Smooth muscle cell (in vitro differentiated cells): Measurements from ENCODE around the gene USP46. TPM values are rescaled to one million over a fixed set of nuclear protein-coding genes. Genes with fewer than 3 reads are reported as not detected.
A peak's percentile ranks its signal among the peaks of the same experiment; 100 is the strongest.

Experiments used
- DNase-seq: peaks from one replicate; lab custom pipeline; 2025; ENCODE audit not compliant: unreplicated experiment; lab: John Stamatoyannopoulos, UW
- H2AFZ ChIP-seq: fragments of 200-600 bp; sonication (generic); 2 replicates; pipeline ENCODE4 v1.6.0; 2016; ENCODE audit warnings: antibody characterized with exemption, low read depth, mild to moderate bottlenecking
- H3F3A ChIP-seq: fragments of 200-600 bp; sonication (generic); 2 replicates; pipeline ENCODE4 v1.6.0; 2017; ENCODE audit warnings: antibody characterized with exemption, low read depth
- H3K27ac ChIP-seq: fragments of 200-600 bp; sonication (generic); 2 replicates; pipeline ENCODE4 v1.5.1; 2016; ENCODE audit warnings: low read depth, mild to moderate bottlenecking
- H3K27me3 ChIP-seq: fragments of 200-600 bp; sonication (generic); 2 replicates; pipeline ENCODE4 v1.6.1; 2016; ENCODE audit warnings: low read depth, mild to moderate bottlenecking
- H3K36me3 ChIP-seq: fragments of 200-600 bp; sonication (generic); 2 replicates; pipeline ENCODE4 v1.5.1; 2016; ENCODE audit warnings: low read depth
- H3K4me1 ChIP-seq: fragments of 200-600 bp; sonication (generic); 2 replicates; pipeline ENCODE4 v1.5.1; 2016; ENCODE audit warnings: low read depth
- H3K4me2 ChIP-seq: fragments of 200-600 bp; sonication (generic); 2 replicates; pipeline ENCODE4 v1.6.0; 2016; ENCODE audit warnings: mild to moderate bottlenecking
- H3K4me3 ChIP-seq: fragments of 200-600 bp; sonication (generic); 2 replicates; pipeline ENCODE4 v1.5.1; 2016; ENCODE audit warnings: mild to moderate bottlenecking
- H3K79me2 ChIP-seq: fragments of 200-600 bp; sonication (generic); 2 replicates; pipeline ENCODE4 v1.6.0; 2016; ENCODE audit warnings: low read depth, mild to moderate bottlenecking
- H3K9ac ChIP-seq: fragments of 200-600 bp; sonication (generic); 2 replicates; pipeline ENCODE4 v1.6.0; 2016; ENCODE audit warnings: low read depth
- H3K9me3 ChIP-seq: fragments of 200-600 bp; sonication (generic); replicated peaks from 2 replicates; pipeline ENCODE4 v1.5.1; 2016; ENCODE audit warnings: low read depth
- H4K20me1 ChIP-seq: fragments of 200-600 bp; sonication (generic); 2 replicates; pipeline ENCODE4 v1.6.0; 2016; ENCODE audit warnings: low read depth
- CTCF ChIP-seq: fragments of 200-600 bp; sonication (generic); IDR thresholded peaks from 2 replicates; pipeline ENCODE4 v1.5.1; 2017; ENCODE audit warnings: borderline replicate concordance, mild to moderate bottlenecking, antibody characterized with exemption; ENCODE audit not compliant: insufficient read depth, poor library complexity, severe bottlenecking
- whole genome bisulfite sequencing: methylation state at CpG from one replicate; pipeline ENCODE4 v1.1.7; 2016; ENCODE audit warnings: low lambda C conversion rate; 5-methylcytosine and 5-hydroxymethylcytosine counted together
- polyA plus RNA-seq: library from polyadenylated mRNA; unstranded; fragments of >200 nt; fragmentation: Nextera tagmentation; extraction: Ambion mirVana; gene quantifications from 2 replicates; pipeline ENCODE4 v1.2.1, GENCODE V29; 2016
- total RNA-seq: library from RNA; depleted of rRNA; stranded (reverse); fragments of >200 nt; gene quantifications from 2 replicates; pipeline ENCODE4 v1.2.3, GENCODE V29; 2014

The USP46 gene
- 30.4 and 31.8 TPM in 2 replicates for total RNA-seq
- 17.2 and 21.7 TPM in 2 replicates for polyA plus RNA-seq

GRCh38 chr4:52659001-52659721, at the start of gene USP46:
USP46 (minus strand) TSS chr4:52659301; CDS start chr4:52659150, 151 bp downstream.
- H3K36me3 ChIP-seq, result no peaks in the 10 kb centered on the region
- peak within 1 kb of the TSS; percentile 97 for H2AFZ ChIP-seq
- peaks cover 28% of the 10 kb centered on the region for H3K79me2 ChIP-seq
- H3K4me3 ChIP-seq, result peak within 1 kb of the TSS; percentile 99
- peak within 1 kb of the TSS; percentile 88 for H3K9ac ChIP-seq
- H3F3A ChIP-seq, result no peaks in the 10 kb centered on the region
- peak within 1 kb of the TSS; percentile 77 for H3K27ac ChIP-seq
- TF ChIP-seq CTCF, result no peak
- H3K9me3 ChIP-seq, result no peaks in the 10 kb centered on the region
- H4K20me1 ChIP-seq, result peaks cover 17% of the 10 kb centered on the region
- H3K27me3 ChIP-seq, result no peaks in the 10 kb centered on the region
- H3K4me2 ChIP-seq, result peak within 1 kb of the TSS; percentile 83
- DNase-seq, result peak; percentile 49
- 0% methylated on average over 57 of the region's 94 CpGs for WGBS
- peaks cover 17% of the 10 kb centered on the region for H3K4me1 ChIP-seq

GRCh38 chr4:52704661-52705060, 45.6 kb upstream of the USP46 start:
- no peaks in the 10 kb centered on the region for H4K20me1 ChIP-seq
- no peaks in the 10 kb centered on the region for H3K36me3 ChIP-seq
- no peaks in the 10 kb centered on the region for H3F3A ChIP-seq
- H3K4me1 ChIP-seq, result no peaks in the 10 kb centered on the region
- no peak overlapping the region for H3K4me2 ChIP-seq
- no peak overlapping the region for H3K27ac ChIP-seq
- 91% methylated on average over 3 of the region's 3 CpGs for WGBS
- H2AFZ ChIP-seq, result no peak overlapping the region
- DNase-seq, result no peak
- no peak overlapping the region for H3K9ac ChIP-seq
- H3K79me2 ChIP-seq, result no peaks in the 10 kb centered on the region
- H3K9me3 ChIP-seq, result no peaks in the 10 kb centered on the region
- no peak for TF ChIP-seq CTCF
- H3K4me3 ChIP-seq, result no peak overlapping the region
- no peaks in the 10 kb centered on the region for H3K27me3 ChIP-seq

GRCh38 chr4:52704133-52704532, 45.0 kb upstream of the USP46 start:
- no peak for TF ChIP-seq CTCF

GRCh38 chr4:52701207-52701606, 42.1 kb upstream of the USP46 start:
- Histone ChIP-seq H3K79me2 (no peaks in the 10 kb centered on the region), H3K9me3 (no peaks in the 10 kb centered on the region), H3K9ac (no peak overlapping the region), H3K4me3 (no peak overlapping the region), H3K27me3 (no peaks in the 10 kb centered on the region), H4K20me1 (no peaks in the 10 kb centered on the region), H3K36me3 (no peaks in the 10 kb centered on the region), H2AFZ (no peak overlapping the region), H3F3A (no peaks in the 10 kb centered on the region), H3K27ac (no peak overlapping the region), H3K4me1 (no peaks in the 10 kb centered on the region), H3K4me2 (no peak overlapping the region)
- DNase-seq, result no peak
- no peak for TF ChIP-seq CTCF
- 95% methylated on average over 3 of the region's 3 CpGs for WGBS

More at GRCh38 chr4:52704133-52704532, 45.0 kb upstream of the USP46 start:
- DNase-seq, result no peak
- H3F3A ChIP-seq, result no peaks in the 10 kb centered on the region
- 83% methylated on average over 1 of the region's 1 CpG for WGBS
- no peak overlapping the region for H3K27ac ChIP-seq
- H3K36me3 ChIP-seq, result no peaks in the 10 kb centered on the region
- no peak overlapping the region for H2AFZ ChIP-seq
- no peak overlapping the region for H3K4me2 ChIP-seq
- H3K9ac ChIP-seq, result no peak overlapping the region
- H3K4me1 ChIP-seq, result no peaks in the 10 kb centered on the region
- no peaks in the 10 kb centered on the region for H3K27me3 ChIP-seq
- no peaks in the 10 kb centered on the region for H3K79me2 ChIP-seq
- no peak overlapping the region for H3K4me3 ChIP-seq
- no peaks in the 10 kb centered on the region for H3K9me3 ChIP-seq
- no peaks in the 10 kb centered on the region for H4K20me1 ChIP-seq
